Esophagus muscularis mucosa (tissue), 4 donors: Measurements from ENCODE around the gene ZER1. TPM values are rescaled to one million over a fixed set of nuclear protein-coding genes. Genes with fewer than 3 reads are reported as not detected.
A peak's percentile ranks its signal among the peaks of the same experiment; 100 is the strongest.

Experiments
- DNase-seq: peaks from one replicate; pipeline ENCODE4 v3.0.0-alpha.2; 2017; ENCODE audit errors: extremely low spot score
- H3K27ac ChIP-seq, 4 donors: fragments of 200-600 bp; sonication (generic); replicated peaks in 1 of 4; 1 replicate in 3 of 4; 2 replicates in 1 of 4; pipeline ENCODE4 v1.5.1; 2016 to 2019; ENCODE audit warnings: mild to moderate bottlenecking in 1 of 4
- H3K27me3 ChIP-seq, 4 donors: fragments of 200-600 bp; sonication (generic); one replicate each; pipeline versions ENCODE4 v1.5.1 to v1.6.0; 2016 to 2019
- H3K36me3 ChIP-seq, 4 donors: fragments of 200-600 bp; sonication (generic); one replicate each; pipeline ENCODE4 v1.5.1; 2016 to 2019
- H3K4me1 ChIP-seq, 4 donors: fragments of 200-600 bp; sonication (generic); one replicate each; pipeline ENCODE4 v1.5.1; 2016 to 2019
- H3K4me3 ChIP-seq, 4 donors: fragments of 200-600 bp; sonication (generic); 1 replicate in 2 of 4; 2 replicates in 2 of 4; pipeline ENCODE4 v1.5.1; 2016 to 2019; ENCODE audit warnings: mild to moderate bottlenecking in 4 of 4, moderate library complexity in 1 of 4
- H3K9me3 ChIP-seq, 4 donors: fragments of 200-600 bp; sonication (generic); 1 replicate in 3 of 4; 2 replicates in 1 of 4; pipeline ENCODE4 v1.5.1; 2016 to 2019
- CTCF ChIP-seq, 3 experiments: fragments of 200-600 bp in 2 of 3; fragments of 450-650 bp in 1 of 3; sonication (generic) in 2 of 3; IDR thresholded peaks; one replicate each; pipeline ENCODE4 v1.5.1; 2017 to 2019; ENCODE audit warnings: antibody characterized with exemption in 3 of 3, mild to moderate bottlenecking in 2 of 3, moderate library complexity in 1 of 3
- EP300 ChIP-seq: sonication (generic); formaldehyde crosslinking; IDR thresholded peaks from one replicate; pipeline ENCODE4 v1.6.1; 2017; ENCODE audit warnings: antibody characterized with exemption
- POLR2A ChIP-seq: fragments of 450-650 bp; IDR thresholded peaks from one replicate; pipeline ENCODE4 v1.6.1; 2017; ENCODE audit warnings: antibody characterized with exemption, moderate library complexity, mild to moderate bottlenecking, low read depth
- POLR2AphosphoS5 ChIP-seq, 2 donors: sonication (generic); formaldehyde crosslinking; IDR thresholded peaks; one replicate each; pipeline ENCODE4 v1.6.1; 2017; ENCODE audit warnings: antibody characterized with exemption in 2 of 2
- WGBS: methylation state at CpG from one replicate; pipeline ENCODE4 v1.1.5; 2018; 5-methylcytosine and 5-hydroxymethylcytosine counted together
- intact Hi-C: fragments of 100-400 bp; cut with DNase I; formaldehyde crosslinking; loops from one replicate; pipeline ENCODE4 v1.15.1; 2023
- small RNA-seq, 3 donors: library from RNA; depleted of rRNA; stranded (forward); fragments of <200 nt; gene quantifications; one replicate each; pipeline ENCODE3, GENCODE V24; 2016
- total RNA-seq, 4 donors: library from RNA; depleted of rRNA; stranded (reverse); fragments of >200 nt; gene quantifications; one replicate each; pipeline versions ENCODE4 v1.1.0 to v1.2.1, GENCODE V29; 2016

The ZER1 gene
- total RNA-seq, 4 donors from 2014 or later = 56.5 to 114 (median 79.4) TPM

GRCh38 chr9:128684325-128685199 is 87.2 kb downstream of the ZER1 start:
- intact Hi-C loops = loop anchor here (5.0 kb wide), 1 partner anchor 47 kb away; no protein-coding TSS in a partner anchor
- 15% methylated on average over 15 of the region's 15 CpGs for WGBS
- H3K4me3 ChIP-seq = peak overlapping the region; percentile 54 to 62 (median 58)
- no peaks in the 10 kb centered on the region for H3K9me3 ChIP-seq
- H3K27ac ChIP-seq = peak overlapping the region; percentile 67 to 77 (median 73)
- no peaks in the 10 kb centered on the region for H3K27me3 ChIP-seq
- peaks cover 21 to 43% (median 34%) of the 10 kb centered on the region in 4 donors for H3K4me1 ChIP-seq
- no peaks in the 10 kb centered on the region for H3K36me3 ChIP-seq
- TF ChIP-seq EP300 (no peak), POLR2AphosphoS5 (IDR thresholded peaks at IDR 0.05) (peak; percentile 49 to 61)
- DNase-seq = no peak

- H3K27me3 ChIP-seq = no peaks in the 10 kb centered on the region
- TF ChIP-seq EP300 = no peak
- TF ChIP-seq POLR2A = no peak
- TF ChIP-seq CTCF (IDR thresholded peaks at IDR 0.05) = no peak
- no peak for TF ChIP-seq POLR2AphosphoS5 (IDR thresholded peaks at IDR 0.05)
- peak overlapping the region; percentile 67 to 77 (median 73) for H3K27ac ChIP-seq
- intact Hi-C loops = loop anchor here (5.0 kb wide), 1 partner anchor 47 kb away; no protein-coding TSS in a partner anchor
- H3K9me3 ChIP-seq = no peaks in the 10 kb centered on the region
- H3K36me3 ChIP-seq = no peaks in the 10 kb centered on the region
- H3K4me3 ChIP-seq = peak overlapping the region; percentile 54 to 62 (median 58)
- no peak for DNase-seq
- 12% methylated on average over 3 of the region's 3 CpGs for WGBS
- peaks cover 21 to 43% (median 34%) of the 10 kb centered on the region in 4 donors for H3K4me1 ChIP-seq
These were observed 87.7 kb downstream of the ZER1 start for GRCh38 chr9:128684065-128684324.

- intact Hi-C loops = loop anchor here (5.0 kb wide), 1 partner anchor 46 kb away; no protein-coding TSS in a partner anchor
These were observed 88.2 kb downstream of the ZER1 start for GRCh38 chr9:128683340-128684064.

More at GRCh38 chr9:128683340-128684064, 88.2 kb downstream of the ZER1 start:
- DNase-seq = no peak
- H3K27me3 ChIP-seq = no peaks in the 10 kb centered on the region
- peak overlapping the region; percentile 54 to 62 (median 58) for H3K4me3 ChIP-seq
- H3K27ac ChIP-seq = peak overlapping the region; percentile 67 to 77 (median 73)
- no peaks in the 10 kb centered on the region for H3K9me3 ChIP-seq
- no peak for TF ChIP-seq EP300
- no peak for TF ChIP-seq POLR2A
- TF ChIP-seq POLR2AphosphoS5 (IDR thresholded peaks at IDR 0.05) = no peak
- no peak for TF ChIP-seq CTCF (IDR thresholded peaks at IDR 0.05)
- WGBS = 8% methylated on average over 21 of the region's 21 CpGs
- peaks cover 21 to 42% (median 33%) of the 10 kb centered on the region in 4 donors for H3K4me1 ChIP-seq
- no peaks in the 10 kb centered on the region for H3K36me3 ChIP-seq

Small RNAs within 50 kb of the gene (small RNA-seq; reads per million reads assigned to genes)
- gene RF00017 (0 reads per million in 3 donors), gene RN7SL560P (0 reads per million in 3 donors)

Other genes with a start within 250 kb of the ZER1 start
- gene SPTAN1, start 219.3 kb downstream of the ZER1 start, total RNA-seq = 100 to 1,000 TPM; 204 to 368 (median 348) TPM
- 10 to 100 TPM; 27.8 to 54.8 (median 39.2) TPM for gene DYNC2I2, start 115.1 kb downstream of the ZER1 start, total RNA-seq
- gene SET, start 82.7 kb downstream of the ZER1 start, total RNA-seq = 100 to 1,000 TPM; 170 to 239 (median 205) TPM
- 1 to 10 TPM; 4.0 to 10.0 (median 7.6) TPM for gene PKN3, start 69.4 kb downstream of the ZER1 start, total RNA-seq
- gene ZDHHC12, start 47.8 kb downstream of the ZER1 start, total RNA-seq = 10 to 100 TPM; 23.3 to 35.7 (median 29.8) TPM
- 10 to 100 TPM; 12.4 to 20.8 (median 16.1) TPM for gene TBC1D13, start 15.3 kb upstream of the ZER1 start, total RNA-seq
- 10 to 100 TPM; 21.4 to 44.5 (median 37.5) TPM for gene ENDOG, start 46.6 kb upstream of the ZER1 start, total RNA-seq
- gene SPOUT1, start 57.9 kb upstream of the ZER1 start, total RNA-seq = 10 to 100 TPM; 15.3 to 36.5 (median 19.8) TPM
- 1 to 10 TPM; 4.3 to 8.4 (median 6.2) TPM for gene KYAT1, start 110.0 kb upstream of the ZER1 start, total RNA-seq
- gene LRRC8A, start 110.2 kb upstream of the ZER1 start, total RNA-seq = 10 to 100 TPM; 39.5 to 94.2 (median 55.6) TPM
- gene PHYHD1, start 149.1 kb upstream of the ZER1 start, total RNA-seq = 10 to 100 TPM; 10.4 to 22.3 (median 12.0) TPM
- 10 to 100 TPM; 10.4 to 20.7 (median 14.1) TPM for gene DOLK, start 175.7 kb upstream of the ZER1 start, total RNA-seq
- gene NUP188, start 175.8 kb upstream of the ZER1 start, total RNA-seq = 10 to 100 TPM; 22.9 to 34.0 (median 29.4) TPM